Erythroblast (primary cell): Measurements from ENCODE around the gene ENDOD1.

Experiments used
- GATA1 ChIP-seq: IDR thresholded peaks from 2 replicates; pipeline ENCODE4 v1.6.1; 2011; ENCODE audit warnings: low read depth, mild to moderate bottlenecking, control low read depth, low read length, moderate library complexity
- POLR2A ChIP-seq: IDR thresholded peaks from 2 replicates; pipeline ENCODE4 v1.6.1; 2011; ENCODE audit warnings: mild to moderate bottlenecking, low read length

DNA sequence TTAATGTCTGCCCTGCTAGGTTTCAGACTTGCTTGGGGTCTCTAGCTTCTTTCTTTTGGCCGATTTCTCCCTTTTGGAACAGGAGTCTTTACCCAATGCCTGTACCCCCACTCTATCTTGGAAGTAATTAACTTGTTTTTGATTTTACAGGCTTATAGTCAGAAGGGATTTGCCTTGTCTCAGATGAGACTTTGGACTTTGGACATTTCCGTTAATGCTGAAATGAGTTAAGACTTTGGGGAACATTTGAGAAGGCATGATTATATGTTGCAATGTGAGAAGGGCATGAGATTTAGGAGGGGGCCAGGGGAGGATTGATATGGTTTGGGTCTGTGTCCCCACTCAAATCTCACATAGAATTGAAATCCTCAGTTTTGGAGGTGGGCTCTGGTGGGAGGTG, 35.3 kb upstream of the ENDOD1 start:
- TF ChIP-seq POLR2A (no peak), GATA1 (no peak)
